Measurements from ENCODE around the gene FAXC.

GRCh38 chr6:99318566-99318965, 30.9 kb downstream of the FAXC start:
- TF ChIP-seq, protein P1, sequence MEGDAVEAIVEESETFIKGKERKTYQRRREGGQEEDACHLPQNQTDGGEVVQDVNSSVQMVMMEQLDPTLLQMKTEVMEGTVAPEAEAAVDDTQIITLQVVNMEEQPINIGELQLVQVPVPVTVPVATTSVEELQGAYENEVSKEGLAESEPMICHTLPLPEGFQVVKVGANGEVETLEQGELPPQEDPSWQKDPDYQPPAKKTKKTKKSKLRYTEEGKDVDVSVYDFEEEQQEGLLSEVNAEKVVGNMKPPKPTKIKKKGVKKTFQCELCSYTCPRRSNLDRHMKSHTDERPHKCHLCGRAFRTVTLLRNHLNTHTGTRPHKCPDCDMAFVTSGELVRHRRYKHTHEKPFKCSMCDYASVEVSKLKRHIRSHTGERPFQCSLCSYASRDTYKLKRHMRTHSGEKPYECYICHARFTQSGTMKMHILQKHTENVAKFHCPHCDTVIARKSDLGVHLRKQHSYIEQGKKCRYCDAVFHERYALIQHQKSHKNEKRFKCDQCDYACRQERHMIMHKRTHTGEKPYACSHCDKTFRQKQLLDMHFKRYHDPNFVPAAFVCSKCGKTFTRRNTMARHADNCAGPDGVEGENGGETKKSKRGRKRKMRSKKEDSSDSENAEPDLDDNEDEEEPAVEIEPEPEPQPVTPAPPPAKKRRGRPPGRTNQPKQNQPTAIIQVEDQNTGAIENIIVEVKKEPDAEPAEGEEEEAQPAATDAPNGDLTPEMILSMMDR (IDR thresholded peaks at IDR 0.05; ENCODE audit: borderline replicate concordance, extremely low read depth, low read length, poor library complexity, severe bottlenecking), result no peak
- TF ChIP-seq EZH2 (IDR thresholded peaks at IDR 0.05; ENCODE audit: borderline replicate concordance, low read depth, low read length, severe bottlenecking), result no peak

Data from DND-41 (cell line).